ENCODE measurements around the gene STRA6. TPM values are rescaled to one million over a fixed set of nuclear protein-coding genes. Genes with fewer than 3 reads are reported as not detected.
"Not testable (repeated sequence)": the region's sequence is repeated elsewhere in the genome, so short reads cannot be mapped to it uniquely, and the experiment has no call there.

STRA6 gene
- total RNA-seq, 1 experiment from 2014 or later: 114 TPM

- no peak for DNase-seq (ENCODE audit: low read depth)
Measured at GRCh38 chr15:74165461-74165860, 37.1 kb downstream of the STRA6 start.

- DNase-seq (ENCODE audit: low read depth): not testable (repeated sequence)
Measured at GRCh38 chr15:74162195-74162536, 40.4 kb downstream of the STRA6 start.

GRCh38 chr15:74160390-74160789 lies 42.2 kb downstream of the STRA6 start:
- not testable (repeated sequence) for DNase-seq (ENCODE audit: low read depth)

DNA sequence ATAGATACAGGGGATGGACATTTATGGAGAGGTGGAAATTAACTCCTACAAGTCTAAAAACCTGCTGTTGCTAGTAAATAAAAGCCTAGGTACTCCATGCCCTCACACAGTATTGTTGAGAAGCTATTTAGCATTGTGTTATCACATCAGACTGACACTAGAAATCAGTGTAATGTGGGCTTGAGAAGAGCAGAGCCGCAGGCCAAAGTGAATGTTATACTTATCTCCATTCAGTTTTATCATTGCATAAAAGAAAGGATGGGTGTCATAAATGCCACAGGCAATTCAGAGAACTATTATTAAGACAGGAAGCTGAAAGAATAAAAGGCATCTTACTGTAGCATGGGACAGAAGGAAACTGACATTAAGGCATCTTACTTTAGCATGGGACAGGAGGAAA lies 42.8 kb downstream of the STRA6 start:
- DNase-seq (ENCODE audit: low read depth): no peak

DNA sequence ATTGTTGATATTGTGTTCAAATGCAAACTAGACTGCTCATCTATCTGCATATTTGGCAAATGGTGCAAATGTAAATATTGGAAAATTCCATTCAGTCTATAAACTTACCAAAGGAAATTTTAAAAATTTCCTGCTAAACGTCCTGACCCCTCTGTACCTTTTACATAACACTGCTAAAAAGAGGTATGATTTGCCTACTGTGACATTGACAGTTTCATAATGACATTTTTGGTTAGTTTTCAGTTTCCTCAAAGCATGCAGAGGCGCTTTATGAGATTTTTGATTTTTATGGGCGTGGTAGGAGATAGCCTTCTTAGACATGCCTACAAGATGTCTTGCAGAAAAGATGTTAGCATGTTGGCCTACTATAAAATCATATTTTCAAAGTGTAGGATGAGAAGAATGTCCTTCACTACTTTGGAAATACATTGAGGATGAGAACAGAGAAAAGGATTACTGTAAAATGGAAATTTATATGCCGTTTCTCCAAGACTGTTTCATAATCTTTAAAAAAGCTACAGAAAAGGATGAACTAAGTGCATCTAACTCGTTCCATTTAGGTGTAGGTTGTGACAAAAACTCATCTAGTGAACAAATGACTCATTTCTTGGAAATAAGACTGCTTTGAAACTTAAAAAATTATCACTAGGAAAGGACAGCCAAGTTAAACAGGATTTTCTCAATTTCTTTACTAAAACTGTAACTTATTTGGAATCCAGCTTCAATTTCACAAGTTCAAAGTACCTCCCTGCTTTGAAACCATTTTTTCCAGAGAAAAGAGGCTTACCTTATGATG lies 43.5 kb downstream of the STRA6 start:
- no peak for DNase-seq (ENCODE audit: low read depth)

DNA sequence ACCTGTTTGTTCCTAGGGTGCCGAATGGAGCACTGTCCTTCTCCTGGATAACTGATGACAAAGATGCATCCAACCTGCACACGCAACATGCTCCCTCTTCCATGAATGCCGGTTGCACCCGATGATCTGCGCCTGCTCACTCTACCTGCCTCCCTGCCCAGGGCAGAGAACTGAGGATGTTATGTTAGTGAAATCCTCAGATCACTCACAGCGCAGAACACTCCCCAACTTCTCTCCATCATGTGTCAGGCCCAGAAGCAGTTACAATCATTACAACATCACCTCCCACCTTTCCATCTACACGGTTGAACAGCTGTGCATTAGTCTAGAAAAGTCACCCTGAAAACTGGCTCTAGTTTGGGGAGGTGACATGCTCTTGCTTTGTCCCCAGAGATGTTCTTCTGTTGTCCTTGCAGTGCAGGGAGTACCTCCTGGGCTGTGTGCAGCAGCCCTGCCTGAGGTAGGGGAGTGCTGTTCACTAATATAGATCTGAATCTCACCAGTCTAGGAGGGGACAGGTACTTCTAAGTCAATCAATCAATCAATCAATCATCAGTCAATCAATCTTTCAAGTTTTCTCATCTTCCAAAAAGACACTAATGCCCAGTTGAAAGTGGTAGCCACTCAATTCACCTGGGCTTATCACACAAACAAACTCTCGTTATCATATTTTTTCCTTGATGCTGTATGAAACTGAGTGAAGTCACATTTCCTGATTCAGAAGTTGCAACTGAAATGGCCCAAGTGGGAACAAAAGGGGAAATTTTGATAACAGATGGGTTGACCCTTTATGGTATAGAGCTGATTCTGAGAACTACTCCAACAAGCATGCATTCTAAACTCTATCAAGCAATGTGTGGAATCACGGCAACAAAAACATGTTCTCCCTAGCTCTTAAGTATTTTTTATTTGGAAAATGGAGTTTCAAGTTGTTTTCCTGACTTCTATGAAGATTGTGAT lies 44.4 kb downstream of the STRA6 start:
- DNase-seq (ENCODE audit: low read depth): no peak

DNA sequence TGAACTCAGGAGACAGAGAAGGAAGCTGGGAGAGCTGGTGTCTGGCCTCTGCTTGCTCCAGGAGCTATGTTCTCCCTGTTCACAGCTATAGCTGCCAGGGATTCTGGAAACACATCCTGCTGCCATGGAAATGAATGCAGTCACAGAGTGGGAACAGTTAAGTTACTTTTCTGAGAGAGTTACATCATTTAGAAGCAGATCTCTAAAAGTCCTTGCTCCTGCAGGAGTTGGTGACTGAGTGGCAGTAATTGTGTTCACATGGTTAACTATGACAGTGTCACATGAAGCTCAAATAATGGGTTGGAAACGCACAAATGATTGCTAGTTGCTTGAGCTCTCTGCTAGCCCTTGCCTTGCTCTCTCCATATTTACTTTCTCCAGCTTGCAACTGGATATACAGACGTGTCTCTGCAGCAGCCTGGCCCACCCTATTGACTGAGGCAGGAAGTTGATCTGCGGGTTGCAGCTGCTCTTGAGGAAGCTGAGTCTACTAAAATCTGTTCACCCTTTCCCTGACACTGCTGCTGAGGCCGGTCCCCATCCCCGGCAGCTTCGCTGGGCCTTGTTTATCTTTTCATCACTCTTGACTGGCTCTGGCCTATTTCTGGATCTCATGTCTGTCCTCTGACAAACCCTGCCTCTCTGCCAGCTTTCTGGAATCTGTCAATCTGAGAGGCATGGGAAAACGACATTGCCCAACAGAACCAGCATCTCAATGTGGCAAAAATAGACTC lies 45.7 kb downstream of the STRA6 start:
- no peak for DNase-seq (ENCODE audit: low read depth)

- DNase-seq (ENCODE audit: low read depth): no peak
Measured at GRCh38 chr15:74155766-74156417, 46.7 kb downstream of the STRA6 start.

GRCh38 chr15:74147051-74147450 lies 55.5 kb downstream of the STRA6 start:
- no peak for DNase-seq (ENCODE audit: low read depth)

DNA sequence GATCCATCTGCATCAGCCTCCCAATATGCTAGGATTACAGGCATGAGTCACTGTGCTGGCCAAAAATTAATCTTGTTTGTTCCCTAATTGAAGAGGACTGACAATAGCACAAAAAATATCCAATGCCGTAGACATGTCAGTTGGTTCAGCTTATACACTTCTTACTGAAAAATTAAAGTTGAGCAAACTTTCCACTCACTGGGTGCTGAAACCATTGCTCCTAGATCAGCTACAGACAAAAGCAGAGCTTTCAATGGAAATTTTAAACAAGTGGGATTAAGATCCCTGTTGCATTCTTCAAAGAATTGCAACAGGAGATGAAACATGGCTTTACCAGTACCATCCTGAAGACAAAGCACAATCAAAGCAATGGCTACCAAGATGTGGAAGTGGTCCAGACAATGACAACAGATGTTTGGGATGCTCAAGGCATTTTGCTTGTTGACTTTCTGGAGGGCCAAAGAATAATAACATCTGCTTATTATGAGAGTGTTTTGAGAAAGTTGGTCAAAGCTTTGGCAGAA lies 56.2 kb downstream of the STRA6 start:
- no peak for DNase-seq (ENCODE audit: low read depth)

GRCh38 chr15:74144153-74144775 lies 58.3 kb downstream of the STRA6 start:
- DNase-seq (ENCODE audit: low read depth): no peak

DNA sequence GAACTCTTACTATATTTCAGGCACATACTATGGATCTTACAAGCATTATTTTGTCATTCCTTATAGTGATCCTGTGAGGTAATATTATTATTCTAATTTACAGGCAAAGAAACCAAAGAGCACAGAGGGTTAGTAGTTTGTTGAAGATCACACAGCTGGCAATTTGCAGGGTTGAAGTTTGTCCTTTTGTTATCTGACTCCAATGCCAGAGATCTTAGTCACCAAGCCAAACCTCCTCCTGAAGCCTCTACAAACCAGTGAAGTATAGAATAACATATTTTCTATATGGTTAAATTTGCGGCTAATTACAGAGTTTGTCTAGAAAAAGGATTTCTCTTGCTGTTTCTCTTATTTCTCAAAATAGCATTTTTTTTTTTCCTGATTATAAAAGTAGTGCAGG lies 61.0 kb downstream of the STRA6 start:
- peak; percentile 61 for DNase-seq (ENCODE audit: low read depth)

GRCh38 chr15:74138642-74139041 lies 63.9 kb downstream of the STRA6 start:
- DNase-seq (ENCODE audit: low read depth): no peak

GRCh38 chr15:74137537-74137894 lies 65.1 kb downstream of the STRA6 start:
- DNase-seq (ENCODE audit: low read depth): no peak

DNA sequence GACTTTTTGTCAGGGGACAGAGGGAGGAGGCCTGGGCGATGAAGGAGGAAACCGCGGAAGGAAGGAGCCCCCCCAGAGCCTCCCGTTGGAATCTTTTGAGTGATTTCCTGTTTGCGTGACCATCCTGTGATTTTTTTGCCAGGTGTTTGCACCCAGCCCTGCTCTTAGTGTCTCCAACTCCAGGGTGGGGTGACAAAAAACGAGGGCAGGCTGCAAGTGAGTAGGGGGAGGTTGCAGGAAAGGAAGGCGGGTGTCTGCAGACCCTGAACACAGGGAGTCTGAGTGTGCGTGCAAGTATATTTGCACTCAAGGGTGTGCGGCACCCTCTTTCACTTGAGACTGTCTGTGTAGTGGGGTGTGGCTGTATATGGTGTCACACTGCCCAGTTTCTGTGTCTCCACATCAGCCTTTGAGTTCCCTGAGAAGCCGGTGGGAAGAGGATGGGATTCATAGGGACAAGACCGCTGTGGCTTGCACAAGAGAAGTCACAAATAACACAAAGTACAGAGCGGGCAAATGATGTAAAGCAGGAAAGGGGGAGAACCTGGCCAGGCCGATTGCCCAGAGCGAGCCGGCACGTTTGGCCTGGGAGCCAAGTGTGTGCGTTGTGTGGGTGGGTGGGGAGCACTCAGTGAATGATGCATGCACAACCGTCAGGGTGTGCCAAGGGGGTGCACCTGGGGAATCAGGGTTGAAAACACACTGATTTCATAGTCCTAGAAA lies 65.6 kb downstream of the STRA6 start:
- no peak for DNase-seq (ENCODE audit: low read depth)

GRCh38 chr15:74136540-74136813 lies 66.1 kb downstream of the STRA6 start:
- DNase-seq (ENCODE audit: low read depth): no peak

DNA sequence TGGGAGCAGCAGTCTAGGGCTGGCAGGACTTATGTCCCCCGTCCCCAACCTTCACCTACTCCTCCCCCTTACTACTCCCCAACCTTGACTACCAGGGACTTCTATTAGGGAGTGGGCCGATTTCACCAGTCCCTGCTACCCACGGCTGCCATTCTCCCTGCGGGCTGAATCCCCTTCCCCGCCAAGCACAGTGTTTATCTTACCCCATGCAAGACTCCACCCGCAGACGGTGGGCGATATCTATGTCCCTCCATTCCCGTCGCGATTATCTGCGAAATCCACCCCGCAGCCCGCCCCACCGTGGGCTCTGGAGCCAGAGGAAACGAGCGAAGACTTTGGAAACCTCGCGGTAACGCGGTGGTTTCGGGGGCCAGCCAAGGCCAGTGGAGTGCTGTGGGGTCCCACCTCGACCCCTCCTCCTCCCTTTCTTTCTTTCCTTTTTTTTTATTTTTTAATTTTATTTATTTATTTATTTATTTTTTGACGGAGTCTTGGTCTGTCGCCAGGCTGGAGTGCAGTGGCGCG lies 67.5 kb downstream of the STRA6 start:
- no peak for DNase-seq (ENCODE audit: low read depth)

DNA sequence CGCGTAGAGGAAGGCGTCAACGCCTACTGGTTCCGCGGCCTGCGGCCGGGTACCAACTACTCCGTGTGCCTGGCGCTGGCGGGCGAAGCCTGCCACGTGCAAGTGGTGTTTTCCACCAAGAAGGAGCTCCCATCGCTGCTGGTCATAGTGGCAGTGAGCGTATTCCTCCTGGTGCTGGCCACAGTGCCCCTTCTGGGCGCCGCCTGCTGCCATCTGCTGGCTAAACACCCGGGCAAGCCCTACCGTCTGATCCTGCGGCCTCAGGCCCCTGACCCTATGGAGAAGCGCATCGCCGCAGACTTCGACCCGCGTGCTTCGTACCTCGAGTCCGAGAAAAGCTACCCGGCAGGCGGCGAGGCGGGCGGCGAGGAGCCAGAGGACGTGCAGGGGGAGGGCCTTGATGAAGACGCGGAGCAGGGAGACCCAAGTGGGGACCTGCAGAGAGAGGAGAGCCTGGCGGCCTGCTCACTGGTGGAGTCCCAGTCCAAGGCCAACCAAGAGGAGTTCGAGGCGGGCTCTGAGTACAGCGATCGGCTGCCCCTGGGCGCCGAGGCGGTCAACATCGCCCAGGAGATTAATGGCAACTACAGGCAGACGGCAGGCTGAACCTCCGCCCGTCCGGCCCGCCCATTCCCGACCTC lies 68.1 kb downstream of the STRA6 start:
- peak; percentile 56 for DNase-seq (ENCODE audit: low read depth)

- DNase-seq (ENCODE audit: low read depth): no peak
Measured at GRCh38 chr15:74133694-74134386, 68.7 kb downstream of the STRA6 start.

Data from RPMI7951 (cell line).